GM19324 (cell line): ENCODE data around the gene NDUFS8.

Source experiments
- ATAC-seq: cut with Tn5 transposase; IDR thresholded peaks from one replicate; pipeline ENCODE4 v1.9.1; 2021; ENCODE audit warnings: mild to moderate bottlenecking, moderate library complexity; ENCODE audit not compliant: unreplicated experiment, low FRiP score

The NDUFS8 gene

GRCh38 chr11:68074584-68075352 lies 44.3 kb downstream of the NDUFS8 start:
- no peak for ATAC-seq

GRCh38 chr11:68076371-68077042 lies 46.0 kb downstream of the NDUFS8 start:
- ATAC-seq, result no peak

GRCh38 chr11:68077617-68078582 lies 47.4 kb downstream of the NDUFS8 start:
- no peak for ATAC-seq

GRCh38 chr11:68080860-68081259 lies 50.4 kb downstream of the NDUFS8 start:
- ATAC-seq, result no peak

GRCh38 chr11:68081691-68082090 lies 51.2 kb downstream of the NDUFS8 start:
- ATAC-seq, result no peak

- no peak for ATAC-seq
Measured at GRCh38 chr11:68082481-68082880, 52.0 kb downstream of the NDUFS8 start.

- ATAC-seq, result no peak
Measured at GRCh38 chr11:68083517-68083916, 53.0 kb downstream of the NDUFS8 start.
